H1 (cell line): ENCODE data around the gene TFDP1. TPM values are rescaled to one million over a fixed set of nuclear protein-coding genes. Genes with fewer than 3 reads are reported as not detected.

Experiments used
- CHD7 ChIP-seq: fragments of 300-600 bp; sonication (generic); IDR thresholded peaks from 2 replicates; pipeline ENCODE4 v1.7.1; 2012; ENCODE audit warnings: low read length, moderate library complexity, mild to moderate bottlenecking, inconsistent platforms; ENCODE audit not compliant: insufficient replicate concordance
- TAF7 ChIP-seq: optimal IDR thresholded peaks from 2 replicates; pipeline ENCODE3; 2011; ENCODE audit warnings: low read depth, mild to moderate bottlenecking, inconsistent platforms, low read length, moderate library complexity, borderline replicate concordance
- USF2 ChIP-seq: IDR thresholded peaks from 2 replicates; pipeline ENCODE4 v1.6.1; 2011; ENCODE audit warnings: low read length, improper control_type of control experiment
- polyA plus RNA-seq, 7 experiments: library from polyadenylated mRNA; depleted of rRNA in 3 of 7; stranded (reverse) in 5 of 7; unstranded in 2 of 7; fragments of >200 nt in 5 of 7; fragments of 200-250 nt in 2 of 7; gene quantifications; 1 replicate in 5 of 7; 2 replicates in 1 of 7; 4 replicates in 1 of 7; pipeline versions ENCODE4 v1.2.1 to v1.2.3, GENCODE V29; 2011 to 2013; ENCODE audit warnings: missing spikeins in 2 of 7, mixed read lengths in 2 of 7
- total RNA-seq: library from RNA; stranded (reverse); fragmentation: NEBNext Ultra II Directional; extraction: Animal tissue kit (Norgen Biotek cat#: 25700); gene quantifications from 2 replicates; pipeline ENCODE4 v1.2.1, GENCODE V29; 2021

The TFDP1 gene
- total and polyA plus RNA-seq, 2 of the 8 experiments (the other 6 are each of a cell fraction or from before 2014, with no cell fraction given), result 43.6 to 81.9 TPM

- no peak for TF ChIP-seq CHD7
- no peak for TF ChIP-seq USF2
- TF ChIP-seq TAF7, result no peak
- TF ChIP-seq, all 59 proteins: peak for 0
These were observed 26.1 kb upstream of the TFDP1 start (continued) for GRCh38 chr13:113558461-113558860.
